ENCODE data around the gene WDFY4.

The WDFY4 gene

DNA sequence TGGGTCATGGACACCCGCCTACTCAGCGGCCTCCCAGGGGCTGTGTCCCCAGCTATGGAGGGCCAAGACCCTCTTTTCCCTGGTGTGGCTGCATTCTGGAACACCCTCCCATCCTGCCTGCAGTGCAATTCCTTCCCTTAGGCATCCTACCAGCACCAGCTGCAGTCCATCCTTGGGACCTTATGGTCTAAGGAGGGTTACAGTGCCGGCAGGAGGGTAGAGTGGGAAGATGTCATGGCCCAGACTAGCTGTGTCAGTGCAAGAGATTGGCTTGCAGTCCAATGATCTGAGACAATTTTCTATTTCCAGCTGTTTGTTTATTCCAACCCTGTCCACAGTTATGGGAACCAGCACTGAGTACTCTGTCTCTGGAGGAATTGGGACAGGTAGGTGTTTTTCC is 92.4 kb downstream of the WDFY4 start:
- no peak for DNase-seq

DNA sequence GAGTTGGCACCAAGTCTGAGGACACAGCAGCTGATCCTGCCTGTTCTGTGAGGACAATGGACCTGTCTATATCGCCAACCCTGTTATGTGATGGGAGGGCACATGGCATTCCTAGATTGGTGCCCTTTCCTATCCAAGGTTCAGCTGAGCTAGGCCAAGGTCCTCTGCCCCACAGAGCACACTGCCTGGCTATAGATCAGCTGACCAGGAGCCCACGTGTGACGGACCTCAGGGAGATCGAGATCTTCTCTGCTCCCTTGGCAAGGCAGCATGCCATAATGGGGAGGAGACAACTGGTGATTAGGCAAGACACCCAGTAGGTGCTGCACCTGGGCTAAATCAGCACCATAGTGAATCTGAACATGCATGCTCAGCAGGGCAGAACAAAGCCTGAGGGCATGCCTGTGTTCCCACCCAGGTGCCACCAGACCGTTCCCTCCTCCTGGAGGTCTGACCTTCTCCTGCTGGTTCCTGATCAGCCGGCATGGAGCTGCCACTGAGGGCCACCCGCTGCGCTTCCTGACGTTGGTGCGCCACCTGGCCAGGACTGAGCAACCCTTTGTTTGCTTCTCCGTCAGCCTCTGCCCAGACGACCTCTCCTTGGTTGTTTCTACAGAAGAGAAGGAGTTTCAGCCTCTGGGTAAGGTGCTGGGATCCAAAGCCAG is 93.7 kb downstream of the WDFY4 start:
- DNase-seq = no peak

DNA sequence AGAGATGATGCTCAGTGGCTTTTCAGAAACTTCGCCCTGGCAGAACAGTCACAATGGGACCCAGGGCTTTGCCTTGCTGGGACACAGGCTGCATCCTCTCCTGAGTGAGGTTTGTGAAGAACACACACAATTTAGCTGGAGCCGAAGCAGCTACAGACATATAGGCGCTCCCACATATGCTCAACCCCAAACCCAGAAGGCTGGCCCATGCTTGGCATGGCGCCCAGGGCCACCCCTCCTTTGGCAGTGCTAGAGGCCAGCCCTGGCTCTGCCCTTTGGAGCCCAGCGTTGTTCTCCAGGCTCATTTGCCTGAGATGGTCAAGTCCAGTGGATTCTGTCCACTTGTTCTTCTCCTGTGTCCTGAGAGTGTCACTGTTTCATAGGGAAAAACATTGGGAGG is 94.4 kb downstream of the WDFY4 start:
- DNase-seq = no peak

DNA sequence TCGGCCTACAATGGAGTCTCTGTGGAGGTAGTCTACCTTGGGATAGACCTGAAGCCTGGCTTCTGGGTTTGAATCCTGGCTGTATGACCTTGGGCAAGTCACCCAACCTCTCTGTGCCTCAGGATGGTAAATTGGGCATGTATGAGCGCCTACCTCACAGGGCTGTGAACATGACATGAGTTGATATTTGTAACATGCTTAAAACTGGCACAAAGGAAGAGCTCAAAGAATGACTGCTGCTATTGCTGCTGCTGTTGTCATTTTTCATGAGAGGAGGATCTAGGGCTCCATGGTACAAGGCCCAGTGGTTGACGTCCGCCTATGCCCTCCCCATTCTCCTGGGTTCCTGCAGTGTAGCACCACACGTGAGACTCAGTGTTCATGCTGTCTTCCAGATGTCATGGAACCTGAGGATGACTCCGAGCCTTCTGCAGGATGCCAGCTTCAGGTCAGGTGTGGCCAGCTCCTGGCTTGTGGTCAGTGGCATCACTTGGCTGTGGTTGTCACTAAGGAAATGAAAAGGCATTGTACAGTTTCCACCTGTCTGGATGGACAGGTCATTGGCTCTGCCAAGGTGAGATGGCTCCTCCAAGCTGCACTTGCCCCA is 95.0 kb downstream of the WDFY4 start:
- DNase-seq = no peak

DNA sequence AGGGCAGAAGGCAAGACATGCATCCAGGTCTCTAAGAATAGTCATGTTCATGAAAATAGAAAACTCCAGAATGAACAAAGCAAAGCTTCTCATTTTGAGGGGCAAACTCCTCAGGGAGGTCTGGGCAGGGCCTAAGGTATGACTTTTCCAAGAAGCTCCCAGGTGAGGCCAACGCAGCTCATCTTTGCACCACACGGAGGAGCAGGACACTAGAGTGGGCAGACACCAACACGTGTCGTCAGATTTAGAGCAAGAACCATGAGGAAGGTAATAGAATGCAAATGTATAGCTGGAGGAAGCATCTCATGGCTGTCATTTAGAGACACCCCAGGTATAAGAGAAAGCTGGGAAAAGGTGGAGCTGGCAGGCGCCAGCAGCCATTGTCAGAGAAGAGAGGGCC is 95.7 kb downstream of the WDFY4 start:
- no peak for DNase-seq

DNA sequence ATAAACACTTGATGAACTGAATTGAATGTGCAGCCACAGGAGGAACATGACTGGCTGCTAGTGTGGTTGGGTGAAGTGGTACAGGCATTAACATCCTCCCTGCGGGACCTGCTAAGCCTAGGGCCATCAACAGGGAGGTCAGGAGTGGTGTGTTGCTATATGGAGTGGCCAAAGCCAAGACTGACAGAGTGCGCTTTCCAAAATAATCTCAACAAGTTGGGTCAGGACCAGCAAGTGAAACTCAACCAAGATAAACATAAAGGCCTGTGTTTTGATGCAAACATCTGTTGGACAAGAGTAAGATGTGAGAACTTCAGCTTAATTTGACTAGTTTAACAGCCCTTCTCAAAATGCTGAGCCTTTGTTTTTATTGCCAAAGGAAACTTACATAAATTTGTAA is 97.7 kb downstream of the WDFY4 start:
- no peak for DNase-seq

DNA sequence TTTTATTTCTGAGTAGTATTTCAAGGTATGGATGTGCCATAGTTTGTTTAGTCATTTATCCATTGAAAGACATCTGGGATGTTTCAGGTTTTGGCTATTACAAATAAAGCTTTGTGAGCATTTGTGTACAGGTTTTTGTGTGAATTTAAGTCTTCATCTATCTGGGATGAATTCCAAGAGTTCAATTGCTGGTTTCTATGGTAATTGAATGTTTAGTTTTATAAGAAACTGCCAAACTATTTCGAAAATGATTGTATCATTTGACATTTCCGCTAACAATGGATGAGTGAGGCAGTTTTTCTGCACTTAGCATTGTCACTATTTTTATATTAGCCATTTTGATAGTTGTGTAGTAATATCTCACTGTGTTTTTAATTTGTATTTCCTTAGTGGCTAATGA is 99.4 kb downstream of the WDFY4 start:
- no peak for DNase-seq

DNA sequence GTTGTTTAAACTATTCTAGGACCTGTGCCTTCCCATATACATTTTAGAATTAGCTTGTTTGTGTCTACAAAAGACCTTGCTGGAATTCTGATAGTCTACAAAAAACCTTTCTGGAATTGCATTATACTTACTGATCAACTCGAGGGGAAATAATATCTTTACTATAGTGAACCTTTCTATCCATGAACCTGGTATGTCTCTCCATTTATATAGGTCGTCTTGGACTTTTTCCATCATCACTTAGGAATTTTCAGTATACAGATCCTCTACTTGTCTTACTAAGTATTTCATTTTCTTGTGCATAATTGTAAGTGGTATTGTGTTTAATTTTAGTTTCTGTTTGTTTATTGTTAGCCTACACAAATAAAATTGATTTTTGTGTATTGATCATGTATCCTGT is 101.1 kb downstream of the WDFY4 start:
- DNase-seq = no peak

DNA sequence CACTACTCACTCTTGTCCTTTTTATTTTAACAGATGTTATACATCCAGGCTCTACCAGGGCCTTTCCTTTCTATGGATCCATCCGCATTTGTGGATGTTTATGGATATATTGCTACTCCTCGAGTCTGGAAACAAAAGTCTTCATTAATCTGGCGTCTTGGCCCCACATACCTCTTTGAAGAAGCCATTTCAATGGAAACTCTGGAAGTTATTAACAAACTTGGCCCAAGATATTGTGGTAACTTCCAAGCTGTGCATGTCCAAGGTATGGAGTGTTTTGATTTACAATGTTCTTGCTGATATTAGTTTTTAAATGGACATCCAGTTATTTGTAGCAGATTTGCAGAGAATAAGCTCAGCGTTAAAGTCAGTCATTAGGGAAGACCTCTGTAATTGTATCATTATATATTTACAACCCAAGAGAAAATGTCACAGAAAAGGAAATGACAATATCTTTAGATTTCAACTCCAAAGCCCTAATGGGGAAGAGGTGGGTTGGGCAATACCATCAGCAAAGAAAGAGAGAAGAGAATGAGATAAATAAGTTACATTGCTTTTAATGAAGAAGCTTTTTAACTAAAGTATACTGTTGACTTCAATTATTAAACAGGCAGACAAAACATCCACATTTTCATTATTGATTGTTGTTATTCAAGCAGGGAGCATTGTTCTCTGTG is 102.1 kb downstream of the WDFY4 start:
- DNase-seq = no peak

DNA sequence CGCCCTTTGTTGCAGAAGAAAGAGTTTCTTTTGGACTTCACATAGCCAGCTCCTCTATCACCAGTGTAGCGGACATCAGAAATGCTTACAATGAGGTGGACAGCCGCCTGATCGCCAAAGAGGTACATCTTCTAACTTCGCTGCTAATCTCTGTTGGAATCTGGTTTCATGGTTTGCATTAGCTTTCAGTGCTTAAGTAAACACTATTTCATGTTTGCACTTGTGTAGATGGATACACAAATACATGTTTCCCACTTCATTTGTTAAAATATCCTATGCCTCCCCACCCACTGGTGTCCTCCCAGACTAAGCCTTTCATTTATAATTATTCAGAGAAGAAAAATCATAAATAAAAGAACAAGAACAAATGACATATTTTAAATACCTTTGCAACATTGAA is 103.9 kb downstream of the WDFY4 start:
- DNase-seq = no peak

DNA sequence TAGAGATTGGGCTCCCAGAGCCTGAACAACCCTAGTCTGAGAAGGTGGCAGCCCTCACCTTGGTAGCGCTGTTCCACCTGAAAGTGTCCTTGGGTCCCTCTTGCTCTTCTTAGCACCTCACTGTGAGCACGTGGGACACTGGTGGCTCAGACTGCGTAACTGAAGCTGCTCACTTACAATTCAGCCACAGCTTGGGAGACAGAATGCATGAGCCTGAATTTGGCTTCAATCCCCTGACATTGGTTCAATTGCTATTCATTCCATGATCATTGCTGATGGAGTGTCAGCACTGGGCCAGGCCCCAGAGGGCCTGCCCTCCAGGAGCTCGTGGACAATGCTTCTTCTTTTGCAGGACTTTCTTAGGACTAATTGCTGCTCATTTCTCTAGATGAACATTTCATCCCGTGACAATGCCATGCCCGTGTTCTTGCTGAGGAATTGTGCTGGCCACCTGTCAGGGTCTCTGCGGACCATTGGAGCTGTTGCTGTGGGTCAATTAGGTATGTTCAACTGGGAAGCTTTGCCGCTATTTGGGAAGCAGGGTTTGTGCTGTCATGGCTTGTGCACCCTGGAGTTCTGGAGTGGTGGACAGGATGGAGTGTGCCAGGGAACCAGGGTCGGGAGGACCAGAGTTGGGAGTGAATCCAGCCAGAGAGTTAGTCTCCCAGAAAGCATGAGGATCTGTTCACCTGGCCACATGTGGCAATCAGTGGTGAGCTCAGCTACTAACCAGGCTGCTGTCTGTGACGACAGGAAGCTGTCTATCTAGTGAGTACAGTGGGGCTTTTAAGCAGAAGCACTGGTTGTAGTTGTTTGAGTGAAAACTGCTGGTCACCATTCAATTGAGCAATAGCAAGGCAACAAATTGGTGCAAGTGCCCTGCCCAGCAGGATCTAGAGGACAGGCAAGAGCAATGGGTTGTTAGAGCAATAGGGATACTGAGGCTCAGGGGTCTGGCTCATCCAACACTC is 105.1 kb downstream of the WDFY4 start:
- no peak for DNase-seq

DNA sequence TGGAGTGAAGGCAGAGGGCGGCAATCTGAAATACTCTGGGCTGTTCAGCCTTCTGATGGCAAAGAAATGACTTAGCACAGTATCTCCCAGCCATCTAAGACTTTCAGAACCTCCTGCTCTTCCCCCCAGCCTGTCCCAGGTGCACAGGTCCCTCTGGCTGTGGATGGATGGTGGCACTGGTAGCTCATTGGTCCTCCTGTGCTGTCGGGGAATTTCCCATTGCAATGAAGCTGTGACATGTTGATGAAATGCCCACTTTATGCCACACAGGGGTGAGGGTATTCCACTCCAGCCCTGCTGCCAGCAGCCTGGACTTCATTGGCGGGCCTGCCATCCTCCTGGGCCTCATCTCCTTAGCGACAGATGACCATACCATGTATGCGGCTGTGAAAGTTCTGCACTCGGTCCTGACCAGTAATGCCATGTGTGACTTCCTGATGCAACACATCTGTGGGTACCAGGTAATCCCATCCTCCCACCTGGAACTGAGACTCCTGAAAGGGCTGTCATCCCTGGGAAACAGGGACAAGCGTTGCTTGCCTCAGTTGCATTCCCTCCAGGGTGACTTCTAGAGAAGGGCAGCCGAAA is 105.9 kb downstream of the WDFY4 start:
- DNase-seq = no peak

DNA sequence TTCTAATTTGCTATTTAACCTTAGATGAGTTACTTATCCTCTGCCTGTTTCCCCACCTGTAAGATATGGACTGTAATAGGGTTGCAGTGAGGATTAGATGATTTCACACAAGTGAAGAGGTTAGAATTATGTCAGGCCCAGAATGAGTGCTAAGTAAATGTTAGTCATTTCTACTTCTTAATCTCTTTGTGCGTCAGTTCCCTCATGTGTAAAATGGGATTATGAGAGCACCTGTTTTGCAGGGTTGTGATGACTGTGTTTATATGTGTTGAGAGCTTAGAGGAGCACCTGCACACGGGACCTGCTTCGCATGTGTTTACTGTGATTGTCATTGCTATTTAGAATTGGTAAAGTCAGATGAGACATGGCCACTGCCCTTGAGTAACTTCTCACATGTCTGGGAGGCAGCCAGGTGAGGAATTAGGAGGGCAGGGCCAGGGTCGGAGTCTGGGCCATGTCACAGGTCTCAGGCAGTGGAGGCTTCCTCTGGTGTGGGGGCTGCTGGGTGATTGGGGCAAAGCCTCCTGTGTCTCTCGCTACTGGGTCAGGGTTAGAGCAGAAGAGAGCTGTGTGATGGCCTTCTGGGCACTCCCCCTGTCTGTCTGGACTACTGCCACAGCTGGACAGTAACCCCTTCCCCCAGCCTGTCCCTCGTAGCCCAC is 106.7 kb downstream of the WDFY4 start:
- DNase-seq = no peak

DNA sequence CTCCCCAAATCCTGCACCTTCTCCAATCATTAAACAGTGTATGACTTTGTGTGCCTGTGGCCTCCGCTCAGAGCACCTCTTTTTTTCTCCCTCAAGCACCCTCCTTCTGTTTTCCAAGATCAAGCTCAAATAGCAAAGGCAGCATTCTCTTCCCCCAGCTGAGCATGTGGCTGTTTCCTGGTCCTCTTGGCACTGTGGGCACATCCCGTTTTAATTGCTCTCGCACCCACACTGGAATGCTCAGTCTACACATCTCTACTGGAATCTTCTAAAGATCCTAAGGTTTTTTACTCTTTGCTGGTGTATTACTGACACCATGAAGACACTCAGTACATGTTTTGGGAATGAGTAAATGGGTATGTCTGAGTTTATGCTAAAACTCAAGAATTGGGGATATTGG is 107.4 kb downstream of the WDFY4 start:
- no peak for DNase-seq

DNA sequence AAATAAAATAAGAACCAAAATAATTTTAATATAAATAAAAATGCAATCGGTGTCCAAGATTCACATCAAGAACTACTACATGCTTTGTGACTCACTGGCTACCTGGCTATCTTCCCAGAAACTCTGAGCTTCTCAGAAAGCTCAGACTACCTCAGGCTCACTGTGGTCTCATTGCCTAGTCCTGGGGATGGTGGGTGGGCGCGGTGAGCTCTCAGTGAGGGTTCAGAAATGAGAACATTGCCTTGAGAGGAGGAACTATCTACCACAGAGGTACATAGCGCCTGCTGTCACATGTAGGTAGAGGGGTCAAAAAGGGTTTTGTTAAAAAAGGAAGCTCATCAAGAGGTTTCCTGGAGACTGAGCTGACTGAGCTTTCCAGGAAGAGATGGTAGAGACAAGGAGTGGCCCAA is 108.0 kb downstream of the WDFY4 start:
- DNase-seq = no peak

DNA sequence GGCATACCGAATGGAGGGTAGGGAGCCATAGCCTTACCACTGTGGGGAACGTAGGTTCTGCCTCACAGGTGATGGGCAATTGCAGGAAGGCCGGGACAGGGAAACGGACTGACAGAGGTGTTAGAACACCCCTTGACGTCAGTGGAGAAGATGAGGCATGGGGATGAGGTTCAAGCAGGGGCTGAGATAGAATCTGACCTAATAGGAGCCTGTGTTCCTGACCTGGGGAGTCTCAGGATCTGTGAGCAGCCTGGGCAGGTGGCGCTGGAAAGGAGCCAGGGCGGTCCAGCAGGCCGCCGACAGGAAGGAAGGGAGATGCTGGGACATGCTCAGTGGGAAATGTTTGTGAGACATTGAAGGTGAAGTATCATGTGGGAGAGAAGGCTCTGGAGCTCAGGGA is 109.4 kb downstream of the WDFY4 start:
- DNase-seq = no peak

DNA sequence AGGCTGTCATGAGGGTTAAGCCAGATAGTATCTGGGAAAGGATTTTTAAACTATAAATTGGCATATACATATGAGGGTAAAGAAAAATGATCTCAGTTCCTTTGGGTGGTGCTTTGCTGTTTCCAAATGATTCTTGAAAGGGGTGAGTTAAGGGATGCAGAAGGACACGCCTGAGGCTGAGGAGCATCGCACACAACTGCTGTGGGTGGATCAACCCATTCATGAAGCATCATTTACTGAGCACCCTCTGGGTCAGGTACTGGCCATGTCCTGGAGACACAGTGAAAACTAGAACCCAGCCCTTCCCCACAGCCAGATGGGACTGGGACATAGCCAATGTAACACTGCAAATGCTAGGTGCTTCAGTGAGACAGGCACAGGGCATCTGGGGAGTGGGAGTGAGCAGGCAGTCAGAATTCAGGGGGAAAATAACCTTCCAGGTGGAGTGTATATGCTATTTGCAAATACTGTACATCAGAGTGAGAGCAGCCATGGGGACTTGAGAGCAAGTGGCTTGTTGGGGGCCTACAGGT is 112.1 kb downstream of the WDFY4 start:
- DNase-seq = no peak

DNA sequence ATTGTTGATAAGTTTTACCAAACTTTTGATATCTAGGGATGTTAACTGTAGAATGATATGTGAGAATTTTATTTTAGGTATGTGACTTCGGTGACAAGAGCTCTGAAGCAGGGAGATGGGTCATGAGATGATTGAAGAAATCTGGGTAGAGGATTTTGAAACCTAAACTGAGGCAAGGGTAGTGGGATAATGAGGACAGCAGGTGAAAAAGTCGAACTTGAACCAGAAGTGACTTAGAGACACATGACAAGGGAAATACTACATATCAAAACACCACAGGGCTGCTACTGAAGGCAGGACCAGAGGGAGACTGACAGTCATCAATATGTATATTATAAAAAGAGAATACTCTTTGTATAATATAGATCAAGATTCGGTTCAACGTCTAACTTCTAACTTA is 113.2 kb downstream of the WDFY4 start:
- DNase-seq = no peak

DNA sequence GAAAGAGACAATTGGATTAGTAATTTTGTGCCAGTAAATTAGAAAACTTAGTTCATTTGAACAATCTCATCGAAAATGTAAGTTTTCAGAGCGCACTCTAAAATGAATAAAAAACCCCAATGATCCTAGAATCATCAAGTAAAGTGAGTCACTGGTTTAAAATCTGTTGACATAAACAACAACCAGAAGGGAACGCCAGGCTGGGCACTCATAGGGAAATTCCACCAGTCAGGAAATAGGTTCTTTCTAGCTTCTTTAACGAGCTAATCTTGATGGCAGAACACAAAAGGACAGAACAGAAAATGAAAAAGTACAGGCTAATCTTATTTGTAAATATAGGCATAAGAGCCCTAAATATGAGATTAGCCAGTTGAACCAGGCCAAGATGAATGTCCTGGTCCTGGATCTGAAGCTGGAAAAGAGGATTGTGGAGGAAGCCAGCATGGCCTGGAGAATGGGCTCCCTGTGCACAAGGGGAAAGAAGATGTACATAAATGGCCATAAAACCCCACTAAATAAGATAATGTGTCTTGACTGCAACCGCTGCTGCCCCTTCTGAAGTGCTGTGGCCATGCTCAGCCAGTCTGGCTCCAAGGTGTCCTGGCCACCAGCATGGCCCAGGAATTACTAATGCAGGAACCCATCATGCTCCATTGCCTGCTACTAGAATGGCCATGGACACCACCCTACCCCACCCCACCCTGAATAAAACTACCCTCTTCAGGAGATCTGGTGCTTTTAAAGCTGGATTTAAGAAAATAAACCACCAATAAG is 114.0 kb downstream of the WDFY4 start:
- DNase-seq = no peak

DNA sequence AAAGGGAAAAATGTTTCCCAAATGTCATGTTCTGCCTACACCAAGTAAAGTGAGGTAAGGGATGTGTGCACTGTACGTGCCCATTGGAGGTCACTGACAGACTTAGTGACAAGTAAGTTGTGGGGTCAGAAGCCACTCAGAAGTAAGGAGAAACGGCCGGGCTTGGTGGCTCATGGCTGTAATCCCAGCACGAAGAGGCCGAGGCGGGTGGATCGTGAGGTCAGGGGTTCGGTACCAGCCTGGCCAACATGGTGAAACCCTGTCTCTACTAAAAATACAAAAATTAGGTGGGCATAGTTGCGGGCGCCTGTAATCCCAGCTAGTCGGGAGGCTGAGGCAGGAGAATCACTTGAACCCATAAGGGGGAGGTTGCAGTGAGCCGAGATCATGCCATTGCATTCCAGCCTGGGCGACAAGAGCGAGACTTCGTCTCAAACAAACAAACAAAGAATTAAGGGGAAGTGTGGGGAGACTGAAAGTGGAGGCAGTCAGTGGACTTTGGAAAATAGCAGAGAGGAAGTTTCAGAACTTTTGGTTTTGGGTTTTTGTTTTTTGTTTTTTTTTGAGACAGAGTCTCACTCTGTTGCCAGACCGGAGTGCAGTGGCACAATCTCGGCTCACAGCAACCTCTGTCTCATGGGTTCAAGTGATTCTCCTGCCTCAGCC is 114.8 kb downstream of the WDFY4 start:
- DNase-seq = no peak
